SK-N-MC (cell line): Measurements from ENCODE around the gene CYTH1.

Source experiments
- DNase-seq: peaks from one replicate; pipeline ENCODE4 v3.0.0-alpha.2; 2011; ENCODE audit warnings: low read depth, low spot score
- H3K27ac ChIP-seq: fragments of 200-600 bp; sonication (generic); 2 replicates; pipeline ENCODE4 v1.5.1; 2016; ENCODE audit warnings: mixed run types
- H3K36me3 ChIP-seq: fragments of 200-600 bp; sonication (generic); 2 replicates; pipeline ENCODE4 v1.6.1; 2017; ENCODE audit warnings: antibody characterized with exemption, low read length, mixed read lengths; ENCODE audit not compliant: insufficient read depth
- H3K4me3 ChIP-seq: fragments of 200-600 bp; sonication (generic); 2 replicates; pipeline ENCODE4 v1.5.1; 2016
- H3K9ac ChIP-seq: fragments of 200-600 bp; sonication (generic); 2 replicates; pipeline ENCODE4 v1.8.0; 2017; ENCODE audit warnings: mixed run types, mixed read lengths; ENCODE audit not compliant: insufficient read length
- H3K9me3 ChIP-seq: fragments of 200-600 bp; sonication (generic); 2 replicates; pipeline ENCODE4 v1.6.1; 2017; ENCODE audit warnings: low read depth, mild to moderate bottlenecking, antibody characterized with exemption, low read length, moderate library complexity, mixed read lengths
- EZH2 ChIP-seq: fragments of 200-600 bp; sonication (generic); IDR thresholded peaks from one replicate; pipeline ENCODE4 v1.6.1; 2017; ENCODE audit warnings: antibody characterized with exemption
- FOXP2 ChIP-seq: optimal IDR thresholded peaks from 2 replicates; pipeline ENCODE3; 2011; ENCODE audit warnings: mild to moderate bottlenecking, moderate library complexity; ENCODE audit not compliant: insufficient read depth; ENCODE audit errors: extremely low read length, control extremely low read depth
- POLR2AphosphoS5 ChIP-seq: IDR thresholded peaks from 2 replicates; pipeline ENCODE4 v1.6.1; 2012; ENCODE audit warnings: mild to moderate bottlenecking, low read depth, low read length, borderline replicate concordance

The CYTH1 gene

DNA sequence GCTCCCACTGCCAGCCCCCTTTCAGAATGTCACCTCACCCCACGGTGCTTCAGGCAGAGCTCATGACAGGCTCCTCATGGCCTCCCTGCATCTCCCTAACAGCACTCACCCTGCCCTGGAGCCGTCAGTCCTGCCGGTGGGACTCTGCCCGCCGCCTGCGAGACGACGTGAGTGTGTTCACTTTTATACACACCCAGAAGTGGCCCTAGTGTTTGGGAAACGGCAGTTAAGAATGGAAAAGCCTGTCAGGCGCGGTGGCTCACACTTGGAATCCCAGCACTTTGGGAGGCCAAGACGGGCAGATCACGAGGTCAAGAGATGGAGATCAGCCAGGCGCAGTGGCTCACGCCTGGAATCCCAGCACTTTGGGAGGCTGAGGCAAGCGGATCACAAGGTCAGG, 12.3 kb upstream of the CYTH1 start:
- DNase-seq = no peak
- TF ChIP-seq POLR2AphosphoS5 (no peak), EZH2 (no peak), FOXP2 (no peak)
- Histone ChIP-seq H3K9ac (no peak overlapping the region), H3K4me3 (no peak overlapping the region), H3K36me3 (peaks cover 44% of the 10 kb centered on the region), H3K27ac (no peak overlapping the region), H3K9me3 (no peaks in the 10 kb centered on the region)

DNA sequence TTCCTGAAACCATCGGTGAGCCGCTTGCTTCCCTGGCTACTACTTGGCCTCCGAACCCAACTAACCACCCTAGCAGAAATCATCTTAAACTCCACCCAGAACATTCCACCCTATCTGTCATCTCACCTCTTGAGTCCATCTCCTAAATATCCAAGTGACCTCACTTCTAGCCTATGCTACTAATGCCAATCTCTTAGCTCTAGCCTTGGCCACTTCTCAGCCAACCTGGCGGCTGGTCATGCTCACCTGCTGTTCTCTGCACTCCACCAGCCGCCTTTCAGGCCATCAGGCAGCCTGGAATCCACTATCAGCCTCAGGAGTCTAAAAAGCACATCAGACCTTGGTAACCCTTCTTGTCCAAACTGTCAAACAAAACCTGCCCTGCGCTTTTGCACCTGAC, 11.9 kb upstream of the CYTH1 start:
- H3K27ac ChIP-seq = no peak overlapping the region
- TF ChIP-seq EZH2 (no peak), POLR2AphosphoS5 (no peak), FOXP2 (no peak)
- no peaks in the 10 kb centered on the region for H3K9me3 ChIP-seq
- no peak overlapping the region for H3K9ac ChIP-seq
- H3K36me3 ChIP-seq = peaks cover 40% of the 10 kb centered on the region
- H3K4me3 ChIP-seq = no peak overlapping the region
- no peak for DNase-seq

DNA sequence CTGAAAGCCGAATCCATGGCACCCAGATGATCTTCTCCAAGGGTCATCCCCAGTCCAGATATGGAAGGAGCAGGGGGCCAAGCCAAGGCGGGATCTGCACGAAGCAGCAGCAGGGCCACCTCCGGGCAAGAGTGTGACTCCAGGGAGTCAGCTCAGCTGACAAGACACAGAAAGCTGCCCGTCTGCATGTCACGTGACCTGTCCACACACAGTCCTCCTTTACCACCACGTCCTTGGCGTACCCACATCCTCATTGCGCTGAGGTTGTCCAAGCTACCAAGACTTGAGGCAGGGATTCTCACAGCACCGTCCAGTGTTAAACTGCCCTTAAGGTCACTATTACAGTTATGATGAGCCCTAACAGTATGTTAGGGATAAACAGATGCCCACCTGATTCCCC, 11.3 kb upstream of the CYTH1 start:
- TF ChIP-seq FOXP2 (no peak), EZH2 (no peak), POLR2AphosphoS5 (no peak)
- Histone ChIP-seq H3K9me3 (no peaks in the 10 kb centered on the region), H3K27ac (no peak overlapping the region), H3K9ac (no peak overlapping the region), H3K4me3 (no peak overlapping the region), H3K36me3 (peaks cover 34% of the 10 kb centered on the region; the same call in 1 of the 2 replicates)
- no peak for DNase-seq

DNA sequence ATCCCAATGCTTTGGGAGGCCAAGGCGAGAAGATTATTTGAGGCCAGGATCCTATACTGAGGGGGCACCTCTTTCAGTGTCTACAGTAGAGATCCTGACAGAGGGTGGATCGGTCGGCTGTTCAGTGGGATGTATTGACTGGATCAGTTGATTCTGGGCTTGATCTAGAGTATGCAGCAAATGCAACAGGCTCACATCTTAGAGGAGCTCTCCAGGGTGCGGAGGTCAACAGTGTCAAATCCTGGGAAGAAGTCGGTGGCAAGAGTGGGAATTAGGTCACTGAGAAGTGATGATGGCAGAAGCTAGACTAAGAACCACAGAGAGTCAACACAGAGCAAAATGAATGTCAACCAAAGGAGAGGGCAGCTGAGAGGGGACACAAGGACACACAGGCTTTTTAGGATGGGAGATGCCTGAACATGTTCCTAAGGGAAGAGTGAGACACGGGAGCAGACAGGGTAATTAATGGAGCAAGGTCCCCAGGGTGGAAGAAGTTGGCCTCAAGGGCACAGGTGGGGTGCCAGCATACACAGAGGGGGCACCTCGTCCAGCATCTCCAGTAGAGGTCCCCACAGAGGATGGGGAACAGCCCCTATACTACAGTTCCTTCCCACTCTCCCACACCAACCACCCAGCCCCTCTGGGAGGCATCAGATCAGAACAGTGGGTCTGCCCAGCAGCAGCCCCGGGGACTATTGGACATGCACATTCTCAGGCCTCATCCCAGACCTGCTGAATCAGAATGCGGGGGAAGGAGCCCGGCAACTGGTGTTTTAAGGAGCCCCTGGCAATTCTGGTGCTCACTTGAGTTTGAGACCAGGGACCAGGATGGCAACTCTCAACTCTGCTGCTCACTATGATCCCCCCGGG, 10.0 kb upstream of the CYTH1 start:
- no peak for TF ChIP-seq POLR2AphosphoS5
- TF ChIP-seq FOXP2 = no peak
- no peak for TF ChIP-seq EZH2
- no peaks in the 10 kb centered on the region for H3K9me3 ChIP-seq
- H3K36me3 ChIP-seq = peaks cover 22% of the 10 kb centered on the region; the same call in 1 of the 2 replicates
- peak overlapping the region; percentile 26 for H3K9ac ChIP-seq
- no peak overlapping the region for H3K4me3 ChIP-seq
- DNase-seq = no peak
- no peak overlapping the region for H3K27ac ChIP-seq

DNA sequence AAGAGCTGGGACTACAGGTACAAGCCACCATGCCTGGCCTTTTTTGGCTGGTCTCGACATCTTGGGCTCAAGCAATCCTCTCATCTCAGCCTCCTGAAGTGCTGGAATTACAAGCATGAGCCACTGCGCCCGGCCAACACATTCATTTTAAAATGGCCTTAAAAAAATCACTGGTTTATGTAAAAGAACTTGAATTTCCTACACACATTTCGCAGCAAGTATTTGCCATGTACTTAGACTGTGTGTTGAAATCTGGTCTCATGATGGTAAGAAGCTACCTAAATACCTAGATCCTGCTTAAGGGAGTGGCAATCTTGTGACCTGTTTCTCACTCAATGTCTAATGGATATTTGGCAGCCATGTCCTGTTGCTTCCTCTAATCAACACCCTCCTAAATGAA, 8.5 kb upstream of the CYTH1 start:
- TF ChIP-seq POLR2AphosphoS5 (no peak), FOXP2 (no peak), EZH2 (no peak)
- Histone ChIP-seq H3K9ac (no peak overlapping the region), H3K4me3 (no peak overlapping the region), H3K9me3 (no peaks in the 10 kb centered on the region), H3K27ac (peak overlapping the region; percentile 91), H3K36me3 (peaks cover 9% of the 10 kb centered on the region; the same call in 1 of the 2 replicates)
- DNase-seq = no peak

DNA sequence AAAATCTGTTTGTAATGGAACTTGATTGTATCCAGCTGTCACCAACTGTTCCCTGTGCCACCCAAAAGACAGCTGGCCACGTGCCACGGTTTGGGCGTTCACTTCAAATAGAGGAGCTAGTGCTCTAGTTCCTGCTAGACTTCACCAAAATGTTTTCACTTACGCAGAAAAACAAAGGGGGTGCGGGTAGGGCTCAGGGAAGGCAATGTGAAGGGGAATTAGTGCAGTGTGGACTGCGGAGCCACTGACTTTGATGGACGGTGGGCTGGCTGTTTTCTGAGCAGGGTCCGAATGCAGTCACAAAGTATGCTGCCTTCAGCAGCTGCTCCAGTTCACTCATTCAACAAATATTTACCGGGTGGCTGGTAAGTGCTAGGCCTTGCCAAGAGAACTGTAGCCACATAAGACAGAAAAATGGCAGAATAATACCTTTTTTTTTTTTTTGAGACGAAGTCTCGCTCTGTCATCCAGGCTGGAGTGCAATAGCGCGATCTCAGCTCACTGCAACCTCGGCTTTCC, 7.6 kb upstream of the CYTH1 start:
- TF ChIP-seq FOXP2 (no peak), EZH2 (no peak), POLR2AphosphoS5 (no peak)
- Histone ChIP-seq H3K36me3 (peaks cover under 1% of the 10 kb centered on the region; the same call in 1 of the 2 replicates), H3K9ac (no peak overlapping the region), H3K27ac (peak overlapping the region; percentile 91), H3K9me3 (no peaks in the 10 kb centered on the region), H3K4me3 (peak overlapping the region; percentile 63)
- DNase-seq = no peak

DNA sequence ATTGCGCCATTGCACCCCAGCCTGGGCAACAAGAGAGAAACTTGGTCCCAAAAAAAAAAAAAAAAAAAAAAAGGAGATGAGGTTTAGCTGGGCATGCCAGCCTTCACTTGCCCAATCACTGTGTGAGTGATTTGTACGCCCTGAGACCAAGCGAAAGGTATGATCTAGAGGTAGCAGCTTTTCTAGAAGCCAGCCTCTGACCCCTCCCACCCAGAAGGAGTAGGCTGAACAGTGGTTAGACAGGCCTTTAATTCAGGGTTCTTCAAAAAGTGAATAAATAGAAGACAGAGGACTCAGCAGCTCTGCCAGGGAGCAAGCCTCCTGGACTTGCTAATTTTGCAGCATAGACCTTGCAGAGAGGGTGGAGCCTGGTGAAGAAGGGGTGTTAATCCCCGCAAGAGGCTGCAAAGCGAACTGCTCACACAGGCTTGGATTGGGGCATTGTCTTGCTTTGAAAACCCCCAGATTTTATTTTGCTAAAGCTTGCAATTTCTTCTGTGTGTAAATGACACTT, 7.1 kb upstream of the CYTH1 start:
- Histone ChIP-seq H3K9ac (no peak overlapping the region), H3K27ac (peak overlapping the region; percentile 91), H3K9me3 (no peaks in the 10 kb centered on the region), H3K36me3 (no peaks in the 10 kb centered on the region; the same call in 1 of the 2 replicates), H3K4me3 (peak overlapping the region; percentile 63)
- no peak for TF ChIP-seq FOXP2
- DNase-seq = no peak

DNA sequence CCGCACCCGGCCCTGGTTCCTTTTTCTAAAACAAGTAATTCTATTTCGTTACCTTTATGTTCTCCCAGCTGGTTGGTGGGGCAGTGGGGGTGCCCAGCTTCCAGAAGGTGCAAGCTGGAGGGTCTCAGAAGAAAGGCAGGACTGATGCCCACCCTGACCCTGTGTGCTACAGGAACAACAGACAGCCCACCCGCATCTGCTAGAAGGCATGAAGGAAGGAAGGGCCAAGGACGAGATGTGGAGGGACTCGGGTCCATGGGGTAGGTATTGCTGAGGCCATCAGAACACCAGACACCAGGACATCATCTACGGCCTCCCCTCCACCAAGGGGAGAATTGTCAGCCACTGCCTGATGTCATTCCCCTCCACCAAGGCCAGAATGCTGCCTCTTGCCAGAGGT, 6.4 kb upstream of the CYTH1 start:
- no peak for TF ChIP-seq POLR2AphosphoS5
- no peak for TF ChIP-seq FOXP2
- no peak for TF ChIP-seq EZH2
- Histone ChIP-seq H3K36me3 (no peaks in the 10 kb centered on the region), H3K9ac (no peak overlapping the region), H3K9me3 (no peaks in the 10 kb centered on the region), H3K4me3 (no peak overlapping the region), H3K27ac (no peak overlapping the region)
- DNase-seq = no peak

DNA sequence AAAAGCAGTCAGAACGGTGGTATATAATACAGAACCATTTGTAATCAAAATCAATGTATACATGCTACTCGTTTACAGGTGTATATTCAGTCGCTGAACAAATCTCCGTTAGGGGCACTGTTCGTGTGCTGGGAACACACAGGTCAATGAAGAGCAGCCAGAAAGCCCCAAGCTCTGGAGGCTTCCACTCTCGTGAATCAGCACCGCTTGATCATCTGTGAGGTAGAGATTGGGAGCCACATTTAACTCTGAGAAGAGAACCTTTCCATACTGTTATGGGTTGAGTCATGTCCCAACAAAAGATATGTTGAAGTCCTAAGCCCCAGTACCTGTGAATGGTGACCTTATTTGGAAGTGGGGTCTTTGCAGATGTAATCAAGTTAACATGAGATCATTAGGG, 5.4 kb upstream of the CYTH1 start:
- DNase-seq = no peak
- Histone ChIP-seq H3K36me3 (no peaks in the 10 kb centered on the region), H3K9me3 (no peaks in the 10 kb centered on the region), H3K4me3 (no peak overlapping the region), H3K9ac (no peak overlapping the region), H3K27ac (no peak overlapping the region)
- TF ChIP-seq EZH2 (no peak), POLR2AphosphoS5 (no peak), FOXP2 (no peak)
